HG02571 (cell line): ENCODE results near the gene WDR4.
"Not testable (repeated sequence)": the region's sequence is repeated elsewhere in the genome, so short reads cannot be mapped to it uniquely, and the experiment has no call there.

ENCODE experiments used
- ATAC-seq: cut with Tn5 transposase; IDR thresholded peaks from one replicate; pipeline ENCODE4 v1.9.1; 2021; ENCODE audit warnings: mild to moderate bottlenecking, moderate library complexity; ENCODE audit not compliant: unreplicated experiment

WDR4 gene

DNA sequence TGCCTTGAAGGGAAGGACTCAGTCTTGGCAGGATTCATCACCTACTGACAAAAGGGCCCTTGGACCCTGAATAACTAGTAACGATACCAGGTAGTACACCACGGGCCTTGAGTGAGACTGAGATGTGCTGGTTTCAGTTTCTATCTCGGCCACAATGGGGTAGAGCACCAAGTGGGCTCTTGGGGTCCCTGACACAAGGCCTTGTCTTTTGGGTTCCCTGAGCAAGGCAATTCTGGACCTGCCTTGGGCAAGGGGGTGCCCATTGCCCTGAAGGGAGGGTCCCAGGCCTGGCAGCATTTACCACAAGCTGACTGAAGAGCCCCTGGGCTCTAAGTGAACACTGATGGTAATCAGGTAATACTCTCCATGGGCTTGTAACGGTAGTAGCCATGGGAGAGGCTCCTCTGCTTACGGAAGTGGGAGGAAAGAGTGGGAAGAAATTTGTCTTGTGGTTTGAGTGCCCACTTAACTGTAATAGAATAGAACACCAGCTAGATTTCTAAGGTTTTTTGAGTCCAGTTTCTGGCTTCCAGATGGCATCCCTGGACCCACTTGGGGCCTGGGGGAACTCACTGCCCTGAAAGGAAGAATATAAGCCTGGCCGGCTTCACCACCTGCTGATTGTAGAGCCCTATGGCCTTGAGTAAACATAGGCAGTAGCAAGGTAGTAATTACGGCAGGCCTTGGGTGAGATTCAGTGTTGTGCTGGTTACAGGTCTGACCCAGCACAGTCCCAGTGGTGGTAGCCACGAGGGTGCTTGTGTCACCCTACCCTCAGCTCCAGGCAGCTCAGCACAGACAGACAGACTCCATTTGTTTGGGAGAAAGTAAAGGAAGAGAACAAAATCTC lies 58.5 kb downstream of the WDR4 start:
- ATAC-seq = no peak

DNA sequence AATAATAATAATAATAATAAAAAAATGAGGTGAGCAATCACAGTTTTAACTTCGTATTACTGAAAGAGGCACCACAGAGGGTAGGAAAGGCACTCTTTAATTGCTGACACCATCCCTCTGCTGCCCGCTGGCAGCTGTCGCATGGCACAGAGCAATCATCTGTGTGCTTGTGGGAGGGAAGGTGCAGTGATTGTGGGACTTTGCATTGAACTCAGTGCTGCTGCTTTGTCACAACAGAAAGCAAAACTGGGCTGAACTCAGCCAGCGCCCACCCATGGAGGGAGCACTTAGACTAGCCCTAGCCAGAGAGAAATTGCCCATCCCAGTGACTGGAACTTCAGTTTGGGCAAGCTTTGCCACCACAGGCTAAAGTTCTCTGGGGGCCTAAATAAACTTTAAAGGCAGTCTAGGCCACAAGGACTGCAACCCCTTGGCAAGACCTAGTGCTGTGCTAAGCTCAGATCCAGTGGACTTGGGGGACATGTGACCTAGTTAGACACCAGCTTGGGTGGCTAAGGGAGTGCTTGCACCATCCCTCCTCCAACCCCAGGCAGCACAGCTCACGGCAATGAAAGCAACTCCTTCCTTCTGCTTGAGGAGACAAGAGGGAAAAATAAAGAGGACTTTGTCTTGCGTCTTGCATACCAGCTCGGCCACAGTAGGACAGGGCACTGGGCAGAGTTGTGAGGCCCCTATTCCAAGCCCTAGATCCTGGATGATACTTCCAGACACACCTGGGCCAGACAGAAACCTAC lies 59.3 kb downstream of the WDR4 start:
- ATAC-seq = no peak

DNA sequence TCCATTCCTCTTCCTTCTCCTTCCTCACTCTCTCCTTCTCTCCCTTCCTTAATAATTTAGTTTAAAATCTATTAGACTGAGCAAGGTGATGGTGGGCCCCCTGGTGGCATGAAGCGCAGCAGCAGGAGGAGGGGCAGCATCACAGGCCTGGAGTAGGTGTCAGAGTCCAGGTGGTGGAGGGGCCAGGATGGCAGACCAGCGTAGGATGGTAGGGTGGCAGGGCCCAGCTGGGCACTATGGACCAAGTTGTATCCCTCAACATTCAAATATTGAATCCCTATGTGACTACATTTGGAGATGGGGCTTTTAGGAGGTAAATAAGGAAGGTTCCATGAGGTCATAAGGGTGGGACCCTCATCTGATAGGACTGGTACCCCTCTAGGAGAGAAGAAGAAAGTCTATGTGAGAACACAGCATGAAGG lies 61.0 kb downstream of the WDR4 start:
- no peak for ATAC-seq

DNA sequence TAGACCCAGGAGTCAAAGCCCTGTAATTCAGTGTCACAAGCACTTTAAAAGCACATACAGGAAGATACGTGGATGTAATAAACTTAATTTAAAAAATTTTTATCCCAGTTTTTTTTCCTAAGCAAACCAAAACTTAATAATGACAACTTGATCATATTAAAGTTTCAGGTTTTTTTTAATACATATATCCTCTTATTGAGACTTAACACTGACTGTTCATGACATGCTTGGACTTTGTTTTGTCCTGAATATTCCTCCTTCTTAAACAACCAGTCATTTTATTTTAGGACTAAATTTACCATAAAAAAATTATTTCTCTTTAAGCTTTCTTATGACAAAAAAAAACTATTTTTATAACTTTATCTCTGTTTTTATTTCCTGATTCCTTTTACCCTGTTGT lies 64.1 kb downstream of the WDR4 start:
- no peak for ATAC-seq

DNA sequence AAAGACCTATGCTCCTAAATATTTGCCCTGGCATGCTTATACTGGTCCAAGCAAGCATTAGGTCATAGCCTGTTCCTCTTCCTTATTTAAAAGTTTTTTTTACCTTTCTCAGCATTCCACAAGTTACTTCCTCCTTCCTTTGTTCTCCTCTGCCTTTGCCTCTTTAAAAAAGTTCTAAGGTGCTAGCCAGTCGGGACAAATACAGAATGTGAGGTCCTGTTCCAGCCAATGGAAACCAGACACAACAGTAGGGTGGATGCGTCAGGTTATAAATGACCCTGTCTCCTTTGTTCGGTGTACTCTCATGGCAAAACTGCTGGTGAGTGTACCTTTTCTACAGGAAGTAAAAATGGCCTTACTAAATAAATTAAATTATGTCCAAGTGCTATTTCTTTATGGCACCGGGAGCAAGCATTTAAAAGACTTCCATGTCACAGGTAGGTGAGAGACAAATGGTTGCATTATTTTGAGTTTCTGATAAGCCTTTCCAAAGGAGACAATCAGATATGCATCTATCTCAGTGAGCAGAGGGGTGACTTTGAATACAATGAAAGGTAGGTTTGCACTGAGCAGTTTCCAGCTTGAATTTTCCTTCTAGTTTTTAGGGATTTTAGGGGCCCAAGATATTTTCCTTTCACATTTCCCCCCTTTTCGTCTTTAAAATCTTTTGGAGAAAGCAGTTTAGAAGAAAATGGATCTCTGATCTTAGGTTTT lies 66.7 kb downstream of the WDR4 start:
- ATAC-seq = not testable (repeated sequence)

DNA sequence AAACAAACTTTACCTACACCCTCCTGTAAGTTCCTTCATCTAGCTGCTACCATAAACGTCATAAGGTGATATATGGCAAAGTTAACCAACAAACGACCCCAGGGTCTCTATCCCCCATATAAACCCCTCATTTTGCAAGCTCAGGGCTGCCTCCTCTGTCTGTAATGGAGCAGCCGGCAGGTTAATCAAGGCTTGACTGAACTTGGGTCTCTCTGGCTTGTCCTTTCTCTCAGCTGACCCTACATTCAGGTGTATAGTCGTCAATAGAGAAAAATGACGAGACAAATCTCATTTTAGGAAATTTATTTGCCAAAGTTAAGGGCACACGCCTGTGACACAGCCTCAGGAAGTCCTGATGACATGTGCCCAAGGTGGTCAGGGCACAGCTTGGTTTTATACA lies 67.4 kb downstream of the WDR4 start:
- ATAC-seq = no peak

DNA sequence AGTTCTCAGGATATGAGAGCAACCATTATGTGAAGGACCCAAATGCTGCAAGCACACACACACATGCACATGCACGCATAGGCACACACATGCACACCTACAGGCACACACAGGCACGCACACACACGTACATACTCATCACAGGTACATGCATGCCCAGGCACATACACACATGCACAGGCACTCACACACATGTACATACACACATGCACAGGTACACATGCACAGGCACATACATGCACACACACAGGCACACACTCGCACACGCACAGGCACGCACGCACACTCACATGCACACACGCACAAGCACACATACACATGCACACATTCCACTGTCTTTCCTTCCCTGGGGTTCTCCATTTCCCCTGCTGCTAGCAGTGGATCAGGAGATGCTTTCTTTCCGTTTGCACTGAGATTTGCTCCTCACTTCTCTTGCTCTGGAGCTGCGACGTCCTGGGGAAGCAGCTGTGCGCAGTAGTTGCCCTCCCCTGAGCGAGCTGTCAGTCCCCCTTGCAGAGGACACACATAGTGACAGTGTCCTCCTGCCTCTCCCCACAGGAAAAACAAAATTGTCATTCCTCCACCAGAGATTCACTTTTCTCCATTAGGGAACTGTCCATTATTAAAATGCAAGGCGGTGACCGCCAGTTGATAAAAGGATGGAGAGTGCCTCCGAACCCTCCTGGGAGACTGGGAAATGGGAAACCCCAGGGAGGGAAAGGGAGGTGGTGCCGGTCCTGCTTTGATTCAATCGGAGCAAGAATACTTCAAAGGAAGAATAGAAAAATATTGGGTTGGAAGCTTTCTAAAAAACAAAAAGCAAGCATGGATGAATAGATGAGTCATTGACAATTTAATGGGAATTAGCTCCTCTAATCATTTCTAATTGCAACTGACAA lies 69.5 kb downstream of the WDR4 start:
- no peak for ATAC-seq

DNA sequence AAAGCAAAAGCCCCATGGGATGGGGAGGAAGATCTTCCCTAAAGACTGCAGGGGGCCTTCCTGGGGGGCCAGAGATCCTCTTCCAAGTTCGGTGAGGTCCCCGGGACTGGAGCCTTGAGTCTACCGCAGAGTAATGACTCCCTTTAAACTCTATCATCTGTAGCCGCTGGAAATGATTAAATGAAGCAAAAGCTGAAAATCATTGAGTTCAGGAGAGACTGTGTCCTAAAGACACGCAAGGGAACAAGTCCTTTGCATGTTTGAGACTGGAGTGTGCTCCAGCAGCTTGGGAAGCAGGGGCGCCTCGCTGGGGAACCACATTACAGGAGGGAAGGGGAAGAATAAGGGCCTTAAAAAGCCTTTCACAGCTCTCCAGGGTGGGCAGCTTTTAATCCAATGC lies 70.2 kb downstream of the WDR4 start:
- ATAC-seq = no peak

DNA sequence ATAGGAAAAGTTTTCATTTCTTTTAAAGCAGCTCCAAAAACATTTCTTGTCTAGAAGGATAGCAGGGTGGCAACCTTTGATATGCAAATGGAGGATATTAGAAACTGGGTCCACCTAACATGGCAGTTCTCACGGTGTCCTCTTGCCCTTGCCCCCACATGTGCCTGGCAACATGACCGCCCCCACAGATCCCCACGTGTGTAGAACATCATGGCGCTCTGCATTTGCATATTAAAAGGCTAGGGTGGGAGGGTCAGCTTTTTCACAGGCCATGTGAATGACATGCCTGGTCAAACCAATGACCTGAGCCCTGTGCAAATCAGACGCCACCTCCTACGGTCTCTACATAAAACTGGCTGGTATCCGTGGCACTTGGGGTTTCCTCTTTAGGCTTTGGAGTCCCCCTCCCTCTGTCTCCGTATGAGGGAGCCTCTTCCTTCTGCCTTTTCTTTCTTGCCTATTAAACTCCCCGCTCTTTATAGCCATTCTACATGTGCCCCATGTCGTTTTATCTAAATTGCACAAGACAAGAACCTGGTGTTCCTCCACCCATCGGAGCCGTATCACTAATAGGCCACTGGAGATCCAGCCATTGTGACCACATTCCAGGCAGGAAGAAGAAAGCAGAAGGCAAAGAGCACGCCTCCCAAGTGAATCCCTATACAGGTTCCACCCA lies 71.3 kb downstream of the WDR4 start:
- no peak for ATAC-seq

DNA sequence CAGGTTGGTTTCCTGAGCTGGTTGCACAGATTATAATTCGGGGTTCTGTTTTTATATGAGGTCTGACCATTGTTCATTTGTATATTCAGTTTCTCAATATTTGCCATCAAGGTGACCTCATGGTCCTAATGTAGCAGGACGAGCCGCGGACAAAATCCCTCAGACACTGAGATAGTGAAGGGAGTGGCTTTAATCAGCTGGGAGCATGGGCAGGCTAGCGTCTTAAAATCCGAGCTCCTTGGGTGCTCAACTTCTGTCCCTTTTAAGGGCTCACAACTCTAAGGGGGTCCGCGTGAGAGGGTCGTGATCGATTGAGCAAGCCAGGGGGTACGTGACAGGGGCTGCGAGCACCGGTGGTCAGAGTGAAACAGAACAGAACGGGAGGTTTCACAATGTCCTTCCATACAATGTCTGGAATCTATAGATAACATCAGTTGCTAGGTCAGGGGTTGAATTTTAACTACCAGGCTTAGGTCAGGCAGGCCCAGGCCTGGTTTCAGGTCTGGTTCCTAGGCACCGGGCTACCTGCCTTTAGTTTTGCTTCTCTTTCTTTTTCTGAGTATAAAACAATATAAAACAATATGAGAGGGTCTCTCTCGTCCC lies 71.9 kb downstream of the WDR4 start:
- ATAC-seq = not testable (repeated sequence)

DNA sequence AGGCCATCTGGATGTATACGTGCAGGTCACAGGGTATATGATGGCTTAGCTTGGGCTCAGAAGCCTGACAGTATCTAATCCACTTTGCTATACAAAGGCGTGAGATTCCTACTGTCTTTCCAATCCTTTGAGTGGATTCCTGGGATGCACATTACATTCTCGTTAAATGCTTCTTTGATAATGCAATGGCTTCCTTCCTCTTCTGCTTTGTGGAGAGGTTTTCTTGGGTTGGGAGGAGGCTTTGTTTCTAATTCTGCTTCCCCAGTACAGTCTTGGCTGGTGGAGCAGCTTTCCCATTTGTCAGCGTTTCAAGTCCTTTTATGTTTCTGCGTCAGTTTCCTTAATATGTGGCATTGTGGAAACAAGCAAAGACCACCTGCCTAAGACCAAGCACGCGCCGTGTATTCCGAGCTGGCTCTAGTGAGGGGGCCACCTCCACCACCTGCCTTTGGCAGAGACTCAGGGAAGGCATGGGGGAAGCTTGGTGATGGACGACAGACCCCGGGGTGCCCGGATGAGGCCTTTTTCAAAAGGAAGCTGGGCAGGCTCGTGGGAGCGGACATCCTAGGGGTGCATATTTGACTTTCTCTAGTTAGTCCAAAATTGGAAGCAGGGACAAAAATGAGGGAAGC lies 72.7 kb downstream of the WDR4 start:
- ATAC-seq = no peak

DNA sequence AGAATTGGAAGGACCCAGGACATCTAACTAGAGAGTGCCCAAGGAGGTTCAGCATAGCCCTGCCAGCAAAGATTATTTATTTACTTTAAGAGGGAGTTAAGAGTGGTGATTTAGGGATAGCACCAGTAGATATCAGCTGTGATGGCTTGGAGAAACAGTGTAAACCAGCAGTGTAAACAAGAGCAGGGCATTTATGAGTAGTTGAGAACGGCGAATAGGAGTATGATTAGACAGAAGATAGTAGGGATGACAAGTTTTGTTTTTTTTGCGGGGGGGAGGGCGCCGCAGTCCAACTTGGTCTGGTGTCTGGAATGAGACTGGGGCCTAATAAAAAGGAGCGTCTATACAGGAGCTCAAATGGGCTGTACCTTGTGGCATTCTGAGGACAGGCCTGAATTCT lies 77.7 kb downstream of the WDR4 start:
- ATAC-seq = not testable (repeated sequence)

DNA sequence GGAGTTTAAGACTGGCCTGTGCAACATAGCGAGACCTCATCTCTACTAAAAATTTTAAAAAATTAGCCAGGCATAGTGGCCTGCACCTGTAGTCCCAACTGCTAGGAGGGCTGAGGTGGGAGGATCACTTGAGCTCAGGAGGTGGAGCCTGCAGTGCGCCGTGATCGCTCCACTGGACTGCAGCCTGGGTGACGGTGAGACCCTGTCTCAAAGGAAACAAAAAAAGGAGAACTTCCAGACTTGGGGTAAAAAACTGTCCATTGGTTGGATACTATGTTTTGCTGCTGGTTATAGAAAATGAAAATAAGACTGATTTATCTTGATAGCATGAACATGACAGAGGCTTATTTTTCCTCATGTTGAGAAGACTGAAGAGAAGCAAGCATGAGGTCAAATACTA lies 79.4 kb downstream of the WDR4 start:
- ATAC-seq = no peak

DNA sequence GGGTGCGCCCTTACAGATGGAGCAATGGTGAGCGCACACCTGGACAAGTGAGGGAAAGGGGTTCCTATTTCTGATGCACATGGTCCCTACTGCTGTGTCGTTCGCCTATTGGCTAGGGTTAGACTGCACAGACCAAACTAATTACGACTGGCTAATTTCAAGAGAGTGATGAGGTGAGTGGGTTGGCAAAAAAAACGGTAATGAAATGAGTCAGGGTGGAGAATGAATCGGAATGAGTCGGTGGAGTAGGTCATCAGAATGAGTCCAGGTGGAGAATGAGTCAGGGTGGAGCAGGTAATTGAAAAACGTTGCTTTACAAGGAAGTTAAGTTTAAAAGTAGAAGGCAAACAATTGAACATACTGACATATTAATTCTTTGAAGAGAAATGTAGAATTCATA lies 79.8 kb downstream of the WDR4 start:
- ATAC-seq = no peak
